HG02610 (cell line): ENCODE data around the gene NOS3.

Experiments used
- ATAC-seq: cut with Tn5 transposase; IDR thresholded peaks from one replicate; pipeline ENCODE4 v1.9.1; 2021; ENCODE audit warnings: mild to moderate bottlenecking, moderate library complexity; ENCODE audit not compliant: unreplicated experiment

NOS3 gene

DNA sequence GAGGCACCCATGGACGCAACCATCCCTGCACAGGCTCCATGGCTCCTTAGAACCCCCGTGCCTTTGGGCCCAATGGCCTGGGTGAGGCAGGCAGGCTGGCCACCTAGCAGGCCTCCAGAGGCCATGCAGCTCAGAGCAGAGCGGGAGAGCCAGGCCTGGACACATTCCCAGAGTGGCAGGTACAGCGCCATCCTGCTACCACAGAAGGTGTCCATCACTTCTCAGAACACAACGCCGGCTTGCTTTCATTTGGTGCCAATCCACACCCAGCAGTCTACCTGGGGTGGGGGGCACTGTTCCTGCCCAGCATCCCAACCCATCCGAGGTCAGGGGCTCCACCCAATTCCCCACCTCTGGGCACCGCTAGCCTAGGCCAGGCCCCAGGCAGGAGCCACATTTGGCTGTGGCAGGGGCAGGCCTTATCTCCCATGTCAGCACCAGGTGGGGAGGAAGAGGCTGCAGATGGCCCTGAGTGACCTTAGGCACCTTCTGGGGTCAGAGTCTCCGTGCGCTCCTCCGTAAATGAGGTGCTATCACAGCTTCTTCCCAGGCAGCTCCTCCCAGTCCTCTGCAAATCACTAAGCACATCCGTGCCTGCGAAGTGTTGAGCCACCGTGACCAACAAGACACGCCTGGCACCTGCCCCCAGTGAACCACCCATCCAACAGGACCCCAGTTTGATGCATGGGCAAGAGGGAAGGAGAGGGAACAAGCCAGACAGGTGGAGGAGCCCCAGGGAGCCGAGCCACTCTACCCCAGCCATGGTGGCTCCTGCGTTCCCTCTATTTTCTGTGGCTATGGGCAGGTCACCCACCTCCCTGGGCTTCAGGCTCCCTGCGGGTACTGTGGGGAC lies 26.9 kb upstream of the NOS3 start:
- no peak for ATAC-seq

GRCh38 chr7:150964593-150965111 lies 26.2 kb upstream of the NOS3 start:
- ATAC-seq = no peak

GRCh38 chr7:150965273-150965830 lies 25.5 kb upstream of the NOS3 start:
- ATAC-seq = no peak

- ATAC-seq = no peak
These were observed 24.8 kb upstream of the NOS3 start for GRCh38 chr7:150966002-150966401.

DNA sequence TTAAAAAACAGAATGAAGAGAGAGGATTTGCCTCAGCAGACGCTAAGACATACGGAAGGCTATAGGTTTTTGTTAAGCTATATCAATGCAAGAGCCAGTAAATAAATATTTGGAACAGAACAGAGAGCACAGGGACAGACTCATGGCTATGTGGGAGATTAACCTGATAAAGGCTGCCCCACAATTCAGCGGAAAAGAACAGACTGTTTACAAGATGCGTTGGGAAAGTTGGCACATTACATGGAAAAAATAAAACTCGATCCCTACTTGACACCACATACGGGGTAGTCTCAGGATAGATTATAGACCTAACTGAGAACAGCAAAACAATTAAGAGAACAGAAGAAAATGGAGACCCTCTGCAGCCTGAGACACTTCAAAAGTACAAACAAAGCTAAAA lies 23.5 kb upstream of the NOS3 start:
- ATAC-seq = no peak

- no peak for ATAC-seq
These were observed 22.6 kb upstream of the NOS3 start for GRCh38 chr7:150968056-150968733.

DNA sequence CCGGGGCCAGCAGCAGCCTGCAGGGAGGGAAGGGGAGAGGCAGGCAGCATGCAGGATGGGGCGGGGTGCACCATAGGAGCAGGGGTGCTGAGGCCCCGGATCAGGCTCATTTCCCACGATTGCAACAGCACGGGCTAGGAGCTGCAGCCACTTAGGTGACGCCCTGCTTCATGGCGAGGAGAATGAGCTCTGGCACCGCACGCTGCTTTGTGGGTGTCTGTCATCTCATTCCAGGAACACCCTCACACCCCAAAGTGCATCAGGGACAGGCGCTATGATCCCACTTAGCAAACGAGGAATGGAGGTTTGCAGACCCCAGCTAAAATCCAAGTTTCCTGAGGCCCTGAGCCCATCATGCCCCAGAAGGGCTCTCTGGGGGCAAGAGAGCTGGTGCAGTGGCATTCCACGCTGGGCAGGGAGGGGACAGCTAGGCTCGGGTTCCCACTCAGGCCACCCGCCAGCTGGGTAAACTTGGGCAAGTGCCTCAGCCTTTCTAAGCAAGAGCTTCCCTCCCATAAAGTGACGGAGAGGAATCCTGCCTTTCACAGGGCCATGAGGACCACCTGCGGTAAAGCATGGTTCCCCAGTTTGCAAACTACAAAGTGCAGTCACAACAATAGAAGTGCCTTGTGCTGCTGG lies 22.0 kb upstream of the NOS3 start:
- ATAC-seq = no peak

DNA sequence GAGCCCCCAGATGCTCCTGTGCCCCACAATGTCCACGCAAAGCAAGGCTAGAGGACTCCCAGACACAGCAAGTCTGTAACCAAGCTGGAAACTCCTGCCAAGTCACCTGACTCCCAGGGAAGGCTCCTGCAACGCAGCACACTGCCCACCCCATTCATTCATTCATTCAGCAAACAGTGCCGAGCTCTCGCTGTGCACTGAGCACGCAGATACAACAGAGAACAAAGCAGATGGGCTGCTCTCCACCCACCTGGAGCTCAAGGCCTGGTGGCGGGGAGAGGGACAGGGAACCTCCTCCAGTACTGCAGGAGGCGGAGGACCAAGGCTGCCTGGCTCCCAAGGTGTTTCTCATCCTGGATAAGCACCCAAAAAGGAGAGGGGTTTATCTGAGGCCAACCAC lies 21.3 kb upstream of the NOS3 start:
- no peak for ATAC-seq

DNA sequence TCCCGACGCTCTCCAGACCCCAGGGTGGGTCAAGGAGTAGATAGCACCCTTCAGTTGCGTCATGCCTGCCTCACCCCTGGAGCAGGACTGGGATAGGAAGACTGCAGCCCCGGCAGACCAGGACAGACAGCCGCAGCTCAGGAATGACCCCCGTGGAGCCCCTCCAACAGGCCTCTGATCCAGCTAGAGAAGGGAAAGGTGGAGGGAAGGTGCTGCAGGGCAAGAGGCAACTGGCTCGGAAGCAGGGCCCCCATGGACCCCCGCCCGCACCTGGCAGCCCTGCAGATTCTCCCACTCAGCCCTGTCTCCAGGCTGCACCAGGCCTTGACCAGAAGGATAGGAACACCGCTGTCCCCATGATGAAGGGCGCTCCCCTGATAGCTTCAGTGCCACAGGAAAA lies 20.4 kb upstream of the NOS3 start:
- no peak for ATAC-seq

DNA sequence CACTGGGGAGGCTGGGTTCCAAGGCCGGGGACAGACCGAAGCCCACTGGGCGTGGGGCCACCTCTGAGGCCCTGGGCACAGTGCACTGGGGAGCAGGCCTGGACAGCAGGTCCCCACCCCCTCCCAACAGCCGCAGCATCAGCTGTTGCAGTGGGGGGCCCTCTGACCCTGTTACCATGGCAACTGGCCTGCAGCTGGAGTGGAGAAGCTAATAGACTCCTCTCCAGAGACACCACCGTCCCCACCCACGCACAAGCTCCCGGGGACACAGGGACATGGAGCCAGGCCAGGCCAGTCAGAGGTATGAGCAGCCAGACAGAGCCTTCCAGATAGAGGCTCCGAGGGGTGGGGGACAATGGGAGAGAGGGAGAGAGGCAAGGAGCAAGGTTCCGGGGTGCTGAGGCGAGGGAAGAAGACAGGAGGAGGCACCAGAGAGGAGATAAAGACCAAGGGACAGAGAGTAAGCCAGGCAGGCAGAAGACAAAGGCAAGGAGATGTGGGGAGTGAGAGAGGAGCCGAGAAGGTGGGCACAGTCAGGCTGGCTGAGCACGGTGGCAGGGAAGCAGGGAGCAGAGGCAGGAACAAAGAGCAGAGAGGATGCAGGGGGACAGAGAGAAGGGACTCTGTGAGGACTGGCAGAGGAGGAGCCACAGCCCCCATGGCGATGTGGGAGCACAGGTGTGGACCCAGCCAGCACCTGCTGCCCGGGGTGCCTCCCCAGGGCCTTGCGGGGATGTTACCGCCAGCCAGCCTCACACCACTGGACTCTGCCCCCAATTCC lies 19.4 kb upstream of the NOS3 start:
- ATAC-seq = no peak

DNA sequence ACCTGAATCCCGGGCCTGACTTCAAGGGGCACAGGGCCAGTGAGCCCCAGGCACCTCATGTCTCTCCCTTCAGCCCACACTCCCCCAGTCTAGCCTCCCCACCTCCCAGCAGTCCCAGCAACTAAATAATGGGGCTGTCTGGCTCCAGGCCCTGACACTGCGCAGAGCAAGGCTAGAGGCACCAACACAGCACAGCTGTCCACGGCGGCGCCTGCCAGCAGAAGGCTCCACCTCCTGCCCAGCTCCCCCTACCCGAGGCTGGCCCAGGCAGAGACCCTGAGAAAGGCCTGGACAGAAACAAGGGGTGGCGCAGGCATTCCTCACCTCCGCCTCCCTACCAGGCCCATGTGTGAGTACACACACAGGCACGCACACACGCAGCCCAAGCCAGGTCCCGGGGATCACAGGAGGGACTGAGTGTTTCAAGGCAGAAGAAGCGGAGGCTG lies 18.8 kb upstream of the NOS3 start:
- ATAC-seq = no peak

- ATAC-seq = no peak
These were observed 18.1 kb upstream of the NOS3 start for GRCh38 chr7:150972741-150973140.

DNA sequence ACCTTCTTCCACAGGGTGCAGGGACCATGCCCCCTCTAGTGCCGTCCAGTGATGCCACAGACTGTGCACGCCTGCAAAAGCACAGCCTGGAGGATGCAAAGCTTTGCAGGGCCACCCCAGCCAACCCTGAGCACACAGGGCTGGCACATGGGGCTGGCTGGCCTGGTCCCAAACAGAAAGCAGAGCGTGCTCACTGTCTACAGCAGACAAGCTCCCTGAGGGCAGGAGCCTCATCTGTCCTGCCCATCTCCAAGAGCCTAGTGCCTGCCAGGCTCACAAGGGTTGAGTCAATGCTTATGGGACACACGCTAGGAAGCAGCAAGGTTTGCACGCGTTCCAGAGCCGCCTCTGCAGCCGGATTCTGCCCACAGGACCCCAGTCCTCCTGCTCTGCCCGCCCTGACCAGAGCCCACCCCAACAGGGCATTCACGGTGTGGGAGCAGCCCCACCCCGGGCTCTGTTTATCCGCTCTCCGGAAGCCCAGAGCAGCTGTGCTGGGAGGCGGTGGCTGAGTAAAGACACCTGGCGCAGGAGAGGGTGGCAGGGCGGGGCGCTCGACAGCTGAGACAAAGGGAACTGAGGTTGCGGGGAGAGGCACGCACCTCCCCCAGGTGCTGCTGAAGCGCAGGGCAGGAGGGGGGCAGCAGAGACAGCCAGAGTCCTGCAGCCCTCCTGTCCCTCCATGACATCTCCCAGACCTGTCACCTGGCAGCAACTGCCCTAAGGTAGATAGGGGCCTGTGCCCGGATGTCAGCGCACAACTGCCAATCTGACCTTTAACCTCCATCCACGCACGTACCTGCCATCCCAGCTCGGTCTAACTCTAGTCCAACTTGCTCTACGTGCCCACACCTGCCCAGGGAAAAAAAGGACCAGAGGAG lies 17.0 kb upstream of the NOS3 start:
- no peak for ATAC-seq

DNA sequence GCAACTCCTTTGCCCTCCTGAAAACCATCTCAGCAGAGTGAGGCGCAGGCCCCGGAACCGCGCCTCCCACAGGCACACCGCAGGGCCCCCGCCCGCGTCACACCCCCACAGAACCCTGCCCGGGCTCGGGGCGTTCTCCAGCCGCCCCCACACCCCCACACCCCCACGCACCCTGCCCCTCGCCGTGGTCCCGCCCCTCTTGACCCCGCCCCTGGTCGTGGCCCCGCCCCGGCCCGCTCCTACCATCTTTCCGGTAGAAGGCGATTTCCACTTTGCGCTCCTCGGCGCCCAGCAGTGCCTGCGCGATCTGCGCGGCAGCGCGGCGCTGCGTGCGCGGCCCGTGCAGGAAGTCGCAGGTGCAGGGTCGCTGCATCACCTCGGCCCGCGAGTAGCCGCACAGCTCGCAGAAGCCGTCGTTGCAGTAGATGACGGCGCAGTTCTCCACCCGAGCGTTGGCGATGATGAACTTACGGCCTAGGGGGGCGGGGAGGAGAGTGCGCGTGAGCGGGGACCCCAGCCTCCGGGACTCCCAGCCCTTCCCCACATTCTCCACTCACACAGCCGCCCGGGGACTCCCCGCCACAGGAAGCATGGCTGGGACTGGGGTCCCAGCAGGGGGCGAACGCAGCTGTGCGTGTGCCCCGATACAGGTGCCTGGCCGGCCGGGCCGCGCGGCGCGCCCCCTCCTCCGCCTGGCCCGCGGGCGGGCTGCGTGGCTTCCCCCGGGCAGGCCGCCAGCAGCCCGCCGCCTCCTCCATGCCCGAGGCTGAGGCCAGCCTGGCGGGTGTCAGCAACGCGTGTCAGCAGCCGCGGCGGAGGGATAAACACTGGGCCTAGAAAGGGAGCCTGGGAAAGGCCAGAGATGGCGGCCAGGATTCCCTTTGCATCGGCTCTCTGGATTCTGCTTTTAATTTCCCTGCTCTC lies 16.1 kb upstream of the NOS3 start:
- peak; percentile 38 for ATAC-seq

GRCh38 chr7:150975536-150976319 lies 15.1 kb upstream of the NOS3 start:
- ATAC-seq = no peak

- no peak for ATAC-seq
These were observed 14.1 kb upstream of the NOS3 start for GRCh38 chr7:150976529-150977381.
